HFF-Myc (cell line): ENCODE measurements around the gene PTPRK.

ENCODE experiments used
- DNase-seq: peaks from one replicate; pipeline ENCODE4 v3.0.0-alpha.2; 2011; ENCODE audit warnings: low read depth; ENCODE audit errors: extremely low read depth
- H3K4me3 ChIP-seq: replicated peaks from 2 replicates; pipeline ENCODE4 v1.5.1; 2011; ENCODE audit warnings: low read depth, mild to moderate bottlenecking, control low read depth, low read length
- TF ChIP-seq, protein P1 (sequence below): IDR thresholded peaks from 2 replicates; pipeline ENCODE4 v1.5.1; 2012; ENCODE audit warnings: mild to moderate bottlenecking, low read depth, low read length, control low read depth; ENCODE audit errors: missing control alignments

PTPRK gene

DNA sequence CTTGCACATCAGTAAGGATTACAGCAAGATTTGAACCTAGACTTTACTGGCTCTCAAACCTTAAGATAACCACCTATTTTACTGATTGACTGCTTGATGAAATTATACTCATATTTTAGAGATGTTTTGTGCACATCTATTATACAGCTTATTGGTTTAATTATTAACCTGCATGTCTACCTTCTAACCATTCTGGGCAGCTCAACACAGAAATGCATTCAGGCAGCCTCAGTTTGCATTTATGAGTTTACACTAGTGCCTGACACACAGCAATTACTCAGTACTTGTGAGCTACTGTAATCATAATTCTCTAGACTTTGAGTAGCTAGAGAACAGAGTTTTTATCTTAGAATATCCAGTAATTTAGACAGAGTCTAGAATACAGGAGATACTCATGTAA lies 345.7 kb downstream of the PTPRK start:
- no peak overlapping the region for H3K4me3 ChIP-seq
- DNase-seq, result no peak
- TF ChIP-seq, protein P1, sequence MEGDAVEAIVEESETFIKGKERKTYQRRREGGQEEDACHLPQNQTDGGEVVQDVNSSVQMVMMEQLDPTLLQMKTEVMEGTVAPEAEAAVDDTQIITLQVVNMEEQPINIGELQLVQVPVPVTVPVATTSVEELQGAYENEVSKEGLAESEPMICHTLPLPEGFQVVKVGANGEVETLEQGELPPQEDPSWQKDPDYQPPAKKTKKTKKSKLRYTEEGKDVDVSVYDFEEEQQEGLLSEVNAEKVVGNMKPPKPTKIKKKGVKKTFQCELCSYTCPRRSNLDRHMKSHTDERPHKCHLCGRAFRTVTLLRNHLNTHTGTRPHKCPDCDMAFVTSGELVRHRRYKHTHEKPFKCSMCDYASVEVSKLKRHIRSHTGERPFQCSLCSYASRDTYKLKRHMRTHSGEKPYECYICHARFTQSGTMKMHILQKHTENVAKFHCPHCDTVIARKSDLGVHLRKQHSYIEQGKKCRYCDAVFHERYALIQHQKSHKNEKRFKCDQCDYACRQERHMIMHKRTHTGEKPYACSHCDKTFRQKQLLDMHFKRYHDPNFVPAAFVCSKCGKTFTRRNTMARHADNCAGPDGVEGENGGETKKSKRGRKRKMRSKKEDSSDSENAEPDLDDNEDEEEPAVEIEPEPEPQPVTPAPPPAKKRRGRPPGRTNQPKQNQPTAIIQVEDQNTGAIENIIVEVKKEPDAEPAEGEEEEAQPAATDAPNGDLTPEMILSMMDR, result no peak

DNA sequence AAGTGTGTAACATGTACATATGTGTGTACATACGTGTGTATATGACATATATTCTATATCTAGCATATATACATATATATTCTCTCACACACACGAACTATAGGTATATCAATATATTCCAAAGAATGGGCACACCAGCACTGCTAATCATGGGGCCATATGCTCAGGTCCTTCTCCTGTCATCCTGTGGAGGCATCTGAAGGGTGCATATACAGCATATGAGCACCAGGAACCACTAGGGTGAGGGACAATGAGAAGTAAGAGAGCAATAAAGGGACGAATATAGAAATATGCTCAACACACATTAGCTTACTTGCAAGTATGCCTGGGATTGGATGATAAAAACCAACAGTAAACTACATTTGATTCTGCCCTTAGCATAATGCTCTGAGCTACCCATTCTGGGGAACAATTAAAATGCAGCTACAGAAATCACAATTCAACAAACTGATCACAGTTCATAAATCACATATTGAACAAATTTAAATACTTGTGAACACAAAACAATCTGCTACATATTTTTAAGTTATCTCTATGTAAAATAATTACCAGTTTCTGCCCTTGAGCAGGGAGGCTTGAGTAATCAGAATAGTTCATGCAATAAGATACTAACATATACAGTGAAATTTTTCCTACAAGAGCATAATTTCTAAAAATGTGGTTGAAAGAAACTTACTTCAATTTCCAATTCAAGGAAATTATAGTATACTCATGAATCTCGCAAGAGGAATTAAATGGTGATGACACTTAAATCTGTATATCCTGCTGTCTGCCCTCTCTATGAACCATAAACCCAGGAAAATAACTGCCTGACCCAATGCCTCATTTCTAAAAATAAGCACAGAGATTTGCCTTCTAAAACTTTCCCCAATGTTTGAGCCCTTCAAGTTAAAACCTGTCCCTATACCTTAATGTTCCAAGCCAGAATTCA lies 347.4 kb downstream of the PTPRK start:
- DNase-seq, result no peak
- TF ChIP-seq, protein P1, result peak; percentile 3
- no peak overlapping the region for H3K4me3 ChIP-seq

DNA sequence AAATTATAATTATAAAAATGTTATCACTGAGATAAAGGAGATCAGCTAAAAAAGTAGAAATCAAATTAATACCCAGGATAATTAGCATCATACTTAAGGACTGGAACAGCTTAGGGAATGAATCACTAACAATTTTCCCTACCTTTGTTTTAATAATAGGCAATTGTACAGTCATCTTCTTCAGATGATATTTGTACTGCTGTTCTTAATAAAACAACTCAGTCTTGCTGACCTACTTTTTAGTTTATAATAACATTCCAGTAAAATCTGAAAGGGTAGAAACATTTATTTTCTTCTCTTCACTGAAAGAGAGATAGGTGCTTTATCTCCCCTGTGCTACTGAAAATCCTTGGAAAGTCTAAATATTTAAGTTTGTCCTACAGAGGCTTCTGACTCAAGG lies 348.3 kb downstream of the PTPRK start:
- no peak overlapping the region for H3K4me3 ChIP-seq
- TF ChIP-seq, protein P1, result no peak
- DNase-seq, result no peak

DNA sequence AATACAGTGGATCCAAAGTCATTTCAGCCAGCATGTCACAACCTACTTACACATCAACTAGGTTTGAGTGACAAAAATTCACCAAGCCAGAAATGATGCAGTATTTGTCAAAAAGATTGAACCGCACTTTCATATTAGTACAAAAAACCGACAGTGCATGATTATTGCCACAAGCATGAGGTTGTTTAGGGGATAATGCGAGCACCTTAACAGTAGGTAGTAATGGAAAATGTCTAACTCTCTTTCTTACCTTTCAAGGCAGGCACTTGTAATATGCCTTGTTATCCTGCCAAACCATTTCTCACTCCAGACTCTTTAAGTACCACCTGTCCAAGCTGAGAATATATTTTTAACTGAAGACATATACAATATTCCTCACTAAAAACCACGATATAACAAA lies 349.2 kb downstream of the PTPRK start:
- no peak for DNase-seq
- TF ChIP-seq, protein P1, result no peak
- no peak overlapping the region for H3K4me3 ChIP-seq

DNA sequence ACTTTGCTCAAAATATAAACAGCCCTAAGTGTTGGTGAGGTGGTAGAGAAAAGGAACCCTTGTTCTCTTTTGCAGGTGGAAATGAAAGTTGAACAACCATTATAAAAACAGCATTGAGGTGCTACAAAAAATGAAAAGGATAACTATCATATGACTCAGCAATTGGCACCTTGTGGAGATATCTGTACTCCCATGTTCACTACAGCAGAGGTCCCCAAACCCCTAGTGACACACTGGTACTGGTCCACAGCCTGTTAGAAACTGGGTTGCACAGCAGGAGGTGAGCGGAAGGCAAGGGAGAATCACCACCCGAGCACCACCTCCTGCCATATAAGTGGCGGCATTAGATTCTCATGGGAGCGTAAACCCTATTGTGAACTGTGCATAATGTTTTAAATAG lies 352.2 kb downstream of the PTPRK start:
- H3K4me3 ChIP-seq, result no peak overlapping the region
- DNase-seq, result no peak
- TF ChIP-seq, protein P1, result no peak

DNA sequence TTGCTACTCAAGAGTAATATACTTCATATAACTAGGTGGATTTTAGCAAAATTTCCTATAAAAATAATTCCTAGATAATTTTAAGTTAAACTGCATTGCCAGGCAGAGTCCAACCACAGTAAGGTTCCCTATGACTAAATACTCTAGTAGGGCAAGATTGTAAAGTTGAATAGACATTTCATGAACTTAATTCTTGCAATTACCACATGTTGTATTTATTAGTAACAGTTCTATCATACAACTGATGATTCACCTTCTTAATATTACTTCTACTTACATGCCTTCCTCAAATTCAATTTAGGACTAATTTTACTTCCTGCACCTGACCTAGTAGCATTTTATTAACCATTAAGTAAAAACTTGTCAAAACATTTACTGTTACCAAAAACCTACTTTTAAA lies 352.8 kb downstream of the PTPRK start:
- H3K4me3 ChIP-seq, result no peak overlapping the region
- DNase-seq, result no peak
- TF ChIP-seq, protein P1, result no peak
